Cerebellar cortex (tissue), 1 donor: ENCODE measurements around the gene MKS1.

Experiments used
- DNase-seq: peaks from one replicate; pipeline ENCODE4 v3.0.0-alpha.2; 2015; ENCODE audit warnings: low spot score

MKS1 gene

DNA sequence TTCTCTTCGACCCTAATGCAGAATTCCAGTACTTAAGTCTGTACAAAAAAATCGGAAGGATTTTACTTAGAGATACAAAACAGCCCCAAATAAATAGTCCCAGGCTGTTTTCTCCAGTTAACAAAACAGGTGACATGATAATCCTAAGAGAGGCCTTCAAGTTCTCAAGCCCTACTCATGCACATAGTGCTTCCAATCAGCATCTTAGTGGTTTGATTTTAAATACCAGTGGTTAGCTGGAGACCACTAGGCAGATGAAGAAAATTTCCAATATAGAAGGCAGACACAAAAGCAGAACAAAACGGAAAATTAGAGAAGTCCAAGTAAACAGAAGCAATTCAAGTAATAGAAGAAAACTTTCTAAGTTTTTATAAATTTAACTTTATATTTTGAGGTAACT lies 57.5 kb downstream of the MKS1 start:
- no peak for DNase-seq

DNA sequence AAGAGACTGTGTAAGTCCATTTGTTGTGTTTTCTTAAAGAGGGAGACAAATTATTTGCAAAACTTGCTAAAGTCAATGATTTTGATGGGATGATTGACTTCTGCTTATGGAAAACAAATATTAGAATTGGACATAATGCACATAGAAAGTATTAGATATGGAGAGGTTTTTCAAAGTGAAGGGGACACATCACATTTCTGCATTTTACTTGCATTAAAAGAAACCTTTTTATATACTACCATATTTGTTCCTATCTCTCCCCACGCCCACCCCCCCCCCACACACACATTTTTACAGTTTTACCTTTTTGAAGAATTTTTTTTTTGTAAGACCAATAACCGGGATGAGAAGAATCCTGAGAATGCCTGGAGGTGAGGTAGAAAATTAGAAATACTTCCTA lies 60.9 kb downstream of the MKS1 start:
- DNase-seq, result no peak

DNA sequence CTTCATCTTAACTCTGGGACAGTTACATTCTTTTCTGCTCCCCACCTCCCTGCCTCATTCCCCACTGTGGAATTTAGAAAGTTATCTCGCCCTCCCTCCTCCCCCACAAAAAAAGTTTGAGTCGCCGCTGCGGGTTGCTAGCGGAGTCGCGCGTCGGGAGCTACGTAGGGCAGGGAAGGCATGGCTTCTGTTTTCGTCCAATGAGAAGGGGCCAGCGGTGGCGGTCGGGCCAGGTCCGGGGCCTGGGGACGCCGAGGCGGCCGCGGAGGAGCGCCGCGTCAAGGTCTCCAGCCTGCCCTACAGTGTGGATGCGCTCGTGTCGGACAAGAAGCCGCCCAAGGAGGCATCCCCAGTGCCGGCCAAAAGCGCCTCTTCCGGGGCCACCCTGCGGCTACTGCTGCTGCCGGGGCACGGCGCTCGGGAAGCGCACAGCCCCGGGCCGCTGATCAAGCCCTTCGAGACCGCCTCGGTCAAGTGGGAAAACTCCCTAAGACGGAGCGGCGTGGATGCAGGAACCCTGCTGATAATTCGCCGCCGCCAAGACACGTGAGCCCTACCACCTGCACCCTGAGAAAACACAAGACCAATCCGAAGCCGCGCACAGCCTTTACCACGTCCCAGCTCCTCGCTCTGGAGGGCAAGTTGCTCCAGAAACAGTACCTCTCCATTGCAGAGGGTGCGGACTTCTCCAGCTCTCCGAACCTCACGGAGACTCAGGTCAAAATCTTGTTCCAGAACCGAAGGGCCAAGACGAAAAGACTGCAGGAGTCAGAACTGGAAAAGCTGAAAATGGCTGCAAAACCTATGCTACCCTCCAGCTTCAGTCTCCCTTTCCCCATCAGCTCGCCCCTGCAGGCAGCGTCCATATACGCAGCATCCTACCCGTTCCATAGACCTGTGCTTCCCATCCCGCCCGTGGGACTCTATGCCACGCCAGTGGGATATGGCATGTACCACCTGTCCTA lies 61.9 kb downstream of the MKS1 start:
- peak; percentile 55 for DNase-seq
